Effector memory CD4-positive, alpha-beta T cell (primary cell): Measurements from ENCODE around the gene OSCP1.

ENCODE experiments used
- DNase-seq, 3 donors: peaks; one replicate each; pipeline ENCODE4 v3.0.0-alpha.2; 2020
- H3K27ac ChIP-seq: 2 replicates; pipeline ENCODE4 v1.7.0; 2013; ENCODE audit warnings: mild to moderate bottlenecking, low read length, moderate library complexity; ENCODE audit not compliant: insufficient read depth, poor library complexity, severe bottlenecking
- H3K27me3 ChIP-seq: replicated peaks from 2 replicates; pipeline ENCODE4 v1.7.0; 2013; ENCODE audit warnings: mild to moderate bottlenecking, low read length; ENCODE audit not compliant: insufficient read depth, control insufficient read depth, poor library complexity, severe bottlenecking
- H3K36me3 ChIP-seq: 2 replicates; pipeline ENCODE4 v1.7.0; 2013; ENCODE audit warnings: mild to moderate bottlenecking, low read length, moderate library complexity; ENCODE audit not compliant: control insufficient read depth, insufficient read depth
- H3K4me1 ChIP-seq: 2 replicates; pipeline ENCODE4 v1.7.0; 2013; ENCODE audit warnings: low read length, mild to moderate bottlenecking; ENCODE audit not compliant: control insufficient read depth, insufficient read depth, poor library complexity, severe bottlenecking
- H3K4me3 ChIP-seq: 2 replicates; pipeline ENCODE4 v1.7.0; 2013; ENCODE audit warnings: low read length, low read depth, mild to moderate bottlenecking; ENCODE audit not compliant: insufficient read depth, poor library complexity, severe bottlenecking
- H3K9me3 ChIP-seq: 2 replicates; pipeline ENCODE4 v1.7.0; 2013; ENCODE audit warnings: mild to moderate bottlenecking, low read length, moderate library complexity; ENCODE audit not compliant: control insufficient read depth

OSCP1 gene

GRCh38 chr1:36475910-36476604 is 25.8 kb upstream of the OSCP1 start:
- no peak overlapping the region for H3K27ac ChIP-seq
- DNase-seq = no peak
- H3K36me3 ChIP-seq = no peaks in the 10 kb centered on the region
- no peaks in the 10 kb centered on the region for H3K4me1 ChIP-seq
- no peak overlapping the region for H3K4me3 ChIP-seq
- H3K9me3 ChIP-seq = no peaks in the 10 kb centered on the region
- H3K27me3 ChIP-seq = no peaks in the 10 kb centered on the region

GRCh38 chr1:36475341-36475740 is 25.1 kb upstream of the OSCP1 start:
- no peak overlapping the region for H3K27ac ChIP-seq
- no peak overlapping the region for H3K4me3 ChIP-seq

GRCh38 chr1:36472656-36473055 is 22.4 kb upstream of the OSCP1 start:
- H3K27me3 ChIP-seq = no peaks in the 10 kb centered on the region
- no peak for DNase-seq
- no peaks in the 10 kb centered on the region for H3K36me3 ChIP-seq
- no peak overlapping the region for H3K27ac ChIP-seq
- H3K4me1 ChIP-seq = no peaks in the 10 kb centered on the region
- no peaks in the 10 kb centered on the region for H3K9me3 ChIP-seq
- no peak overlapping the region for H3K4me3 ChIP-seq

More at GRCh38 chr1:36475341-36475740, 25.1 kb upstream of the OSCP1 start:
- Histone ChIP-seq H3K9me3 (no peaks in the 10 kb centered on the region), H3K36me3 (no peaks in the 10 kb centered on the region), H3K4me1 (no peaks in the 10 kb centered on the region), H3K27me3 (no peaks in the 10 kb centered on the region)
- DNase-seq = no peak

- no peaks in the 10 kb centered on the region for H3K36me3 ChIP-seq
- H3K9me3 ChIP-seq = no peaks in the 10 kb centered on the region
- no peak for DNase-seq
- H3K27me3 ChIP-seq = no peaks in the 10 kb centered on the region
- no peak overlapping the region for H3K4me3 ChIP-seq
- H3K4me1 ChIP-seq = no peaks in the 10 kb centered on the region
- no peak overlapping the region for H3K27ac ChIP-seq
Observed at GRCh38 chr1:36471830-36472641, 21.8 kb upstream of the OSCP1 start.

- Histone ChIP-seq H3K36me3 (no peaks in the 10 kb centered on the region), H3K9me3 (no peaks in the 10 kb centered on the region), H3K27ac (no peak overlapping the region), H3K27me3 (no peaks in the 10 kb centered on the region), H3K4me3 (no peak overlapping the region), H3K4me1 (peaks cover 5% of the 10 kb centered on the region)
- no peak for DNase-seq
Observed at GRCh38 chr1:36469163-36469562, 18.9 kb upstream of the OSCP1 start.

- Histone ChIP-seq H3K27ac (no peak overlapping the region), H3K4me3 (no peak overlapping the region), H3K36me3 (no peaks in the 10 kb centered on the region), H3K9me3 (no peaks in the 10 kb centered on the region), H3K27me3 (no peaks in the 10 kb centered on the region), H3K4me1 (peaks cover 12% of the 10 kb centered on the region)
- no peak for DNase-seq
Observed at GRCh38 chr1:36467700-36468455, 17.6 kb upstream of the OSCP1 start.

GRCh38 chr1:36467027-36467410 is 16.8 kb upstream of the OSCP1 start:
- H3K27me3 ChIP-seq = no peaks in the 10 kb centered on the region
- no peaks in the 10 kb centered on the region for H3K9me3 ChIP-seq
- DNase-seq = no peak
- H3K27ac ChIP-seq = no peak overlapping the region
- no peaks in the 10 kb centered on the region for H3K36me3 ChIP-seq
- peaks cover 12% of the 10 kb centered on the region for H3K4me1 ChIP-seq
- H3K4me3 ChIP-seq = no peak overlapping the region

- Histone ChIP-seq H3K27ac (no peak overlapping the region), H3K4me3 (no peak overlapping the region)
- no peak for DNase-seq
Observed at GRCh38 chr1:36466370-36467026, 16.2 kb upstream of the OSCP1 start.

GRCh38 chr1:36465731-36466369 is 15.6 kb upstream of the OSCP1 start:
- no peak overlapping the region for H3K27ac ChIP-seq
- DNase-seq = no peak
- H3K27me3 ChIP-seq = no peaks in the 10 kb centered on the region
- no peaks in the 10 kb centered on the region for H3K9me3 ChIP-seq
- no peak overlapping the region for H3K4me3 ChIP-seq
- peaks cover 12% of the 10 kb centered on the region for H3K4me1 ChIP-seq
- peaks cover 6% of the 10 kb centered on the region for H3K36me3 ChIP-seq

More at GRCh38 chr1:36466370-36467026, 16.2 kb upstream of the OSCP1 start:
- H3K36me3 ChIP-seq = no peaks in the 10 kb centered on the region
- H3K27me3 ChIP-seq = no peaks in the 10 kb centered on the region
- no peaks in the 10 kb centered on the region for H3K9me3 ChIP-seq
- H3K4me1 ChIP-seq = peaks cover 12% of the 10 kb centered on the region
